HG03520 (cell line): ENCODE results near the gene GGTLC2.
"Not testable (repeated sequence)": the region's sequence is repeated elsewhere in the genome, so short reads cannot be mapped to it uniquely, and the experiment has no call there.

ENCODE experiments used
- ATAC-seq: cut with Tn5 transposase; IDR thresholded peaks from one replicate; pipeline ENCODE4 v1.9.1; 2021; ENCODE audit warnings: mild to moderate bottlenecking, moderate library complexity; ENCODE audit not compliant: unreplicated experiment

The GGTLC2 gene

GRCh38 chr22:22667966-22668880, 23.8 kb downstream of the GGTLC2 start:
- ATAC-seq = no peak

GRCh38 chr22:22669093-22669492, 24.7 kb downstream of the GGTLC2 start:
- ATAC-seq = no peak

DNA sequence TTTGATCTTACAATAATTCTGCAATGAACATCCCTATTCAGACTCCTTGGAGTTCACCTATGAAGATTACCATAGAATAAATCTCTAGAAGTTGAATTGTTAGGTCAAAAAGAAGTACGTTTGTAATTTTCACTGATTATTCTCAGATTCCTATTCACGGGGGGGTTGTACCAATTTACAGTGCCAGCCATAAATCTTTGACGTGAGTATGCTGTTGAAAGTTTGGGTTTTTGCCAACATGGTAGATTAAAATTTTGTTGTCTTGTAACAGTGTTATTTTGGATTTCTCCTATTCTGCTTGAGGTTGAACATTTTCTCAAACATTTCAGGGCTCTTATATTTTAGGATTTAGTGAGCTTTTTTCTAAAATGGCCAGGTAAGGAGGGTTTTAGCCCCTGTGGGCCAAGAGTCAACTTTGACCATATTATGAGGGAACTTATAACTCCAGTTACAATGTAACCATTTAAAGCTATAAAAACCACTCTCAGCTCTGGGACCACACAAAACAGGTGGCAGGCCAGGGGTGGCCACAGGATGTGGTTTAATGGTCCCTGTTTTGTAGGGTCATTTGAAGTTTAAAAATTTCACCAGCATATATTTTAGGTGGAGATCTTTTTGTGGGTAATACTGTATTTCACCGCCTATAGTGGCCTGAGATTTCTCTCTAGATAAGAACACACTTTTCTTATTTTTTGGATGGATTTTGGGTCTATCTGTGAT, 25.8 kb downstream of the GGTLC2 start:
- ATAC-seq = no peak

GRCh38 chr22:22671506-22671905, 27.1 kb downstream of the GGTLC2 start:
- no peak for ATAC-seq

DNA sequence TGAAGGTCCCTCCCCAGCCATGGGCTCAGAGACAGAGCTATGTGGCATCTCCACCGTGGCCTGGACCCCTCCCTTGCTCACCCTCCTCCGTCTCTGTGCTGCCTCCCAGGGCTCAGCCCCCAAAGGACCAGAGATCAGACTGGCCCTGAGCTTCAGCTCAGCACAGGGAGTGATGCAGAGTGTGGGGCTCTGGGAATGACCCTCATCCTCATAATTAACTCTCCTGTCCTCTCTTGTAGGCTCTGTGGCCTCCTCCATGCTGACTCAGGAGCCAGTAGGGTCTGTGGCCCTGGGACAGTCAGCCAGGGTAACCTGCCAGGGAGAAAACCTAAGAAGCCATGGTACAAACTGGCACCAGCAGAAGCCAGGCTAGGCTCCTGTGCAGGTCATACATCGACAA, 28.7 kb downstream of the GGTLC2 start:
- ATAC-seq = no peak

DNA sequence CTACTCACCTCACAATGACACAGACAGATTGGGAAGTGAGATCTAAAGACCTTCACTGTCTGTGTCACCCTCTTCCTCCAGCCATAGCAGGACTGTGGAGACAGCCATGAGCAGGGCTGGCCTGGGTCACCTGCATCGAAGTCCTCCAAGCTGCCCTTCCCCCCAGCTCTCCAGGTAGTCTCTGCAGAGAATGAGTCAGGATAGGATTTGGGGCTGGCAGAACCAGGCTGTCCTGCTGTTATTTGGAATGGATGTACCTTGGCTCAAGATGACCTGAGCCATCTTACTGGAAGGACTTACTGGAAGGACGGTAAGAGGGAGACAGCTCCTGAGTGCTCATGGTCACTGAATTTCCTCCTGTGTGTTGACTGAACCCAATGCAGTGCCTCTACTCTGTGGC, 29.2 kb downstream of the GGTLC2 start:
- no peak for ATAC-seq

GRCh38 chr22:22674467-22674866, 30.1 kb downstream of the GGTLC2 start:
- ATAC-seq = no peak

DNA sequence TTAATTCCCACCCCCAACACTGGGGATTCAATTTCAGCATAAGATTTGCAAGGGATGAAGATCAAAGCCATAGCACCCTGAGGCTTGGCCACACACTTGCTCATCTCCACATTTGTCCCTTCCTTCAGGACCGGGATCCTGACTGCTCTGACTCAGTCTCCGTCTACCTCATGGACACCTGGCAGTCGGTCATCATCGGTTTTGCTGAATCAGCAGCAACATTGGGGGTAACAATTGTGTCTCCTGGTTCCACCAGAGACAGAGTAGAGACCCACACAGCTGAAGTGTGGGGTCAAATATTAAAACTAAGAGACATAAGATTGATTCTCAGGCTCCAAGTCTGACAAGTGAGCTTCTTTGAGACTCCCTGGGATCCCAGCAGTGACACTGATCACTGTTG, 34.6 kb downstream of the GGTLC2 start:
- ATAC-seq = no peak

DNA sequence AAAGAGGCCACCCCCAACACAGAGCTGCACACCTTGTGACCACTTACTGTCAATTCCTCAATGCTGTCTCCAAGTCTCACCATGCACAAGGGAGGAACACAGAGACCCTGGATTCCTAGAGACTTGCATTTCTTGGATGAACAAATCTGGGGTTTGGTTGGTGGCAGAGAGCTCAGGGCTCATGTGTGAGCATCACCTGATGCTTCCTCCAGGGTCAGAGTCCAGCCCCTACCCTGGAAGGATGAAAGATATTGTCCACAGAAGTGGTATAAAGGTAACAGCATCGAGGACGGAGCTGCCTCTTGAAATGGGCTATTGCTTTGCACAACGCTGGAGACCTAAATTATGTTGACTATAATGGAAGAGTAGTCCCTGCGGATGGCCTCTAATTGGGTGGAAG, 36.0 kb downstream of the GGTLC2 start:
- ATAC-seq = no peak

DNA sequence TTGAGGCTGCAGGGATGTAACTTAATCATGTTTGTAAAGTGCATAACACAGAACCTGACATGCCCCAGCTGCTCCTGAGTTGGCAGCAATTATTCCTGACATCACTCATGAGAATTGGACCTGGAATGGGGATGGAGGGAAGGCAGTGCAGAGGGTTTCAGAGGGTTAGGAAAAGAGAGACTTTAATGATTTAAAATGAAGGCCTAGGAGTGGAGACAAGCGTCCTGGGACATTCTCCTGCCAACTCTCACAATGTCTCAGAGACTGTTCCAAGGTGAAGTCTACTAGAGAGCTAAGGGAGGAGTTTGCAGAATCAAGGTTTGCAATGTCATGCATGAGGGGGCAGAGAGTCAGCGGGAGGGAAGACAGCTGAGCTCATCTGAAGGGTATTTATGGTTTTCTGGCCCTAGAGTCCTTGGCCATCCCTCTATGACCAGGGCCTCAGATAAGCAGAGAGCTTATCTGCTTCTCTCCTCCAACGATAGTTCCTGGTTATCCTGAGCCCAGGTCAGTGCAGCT, 36.9 kb downstream of the GGTLC2 start:
- no peak for ATAC-seq

DNA sequence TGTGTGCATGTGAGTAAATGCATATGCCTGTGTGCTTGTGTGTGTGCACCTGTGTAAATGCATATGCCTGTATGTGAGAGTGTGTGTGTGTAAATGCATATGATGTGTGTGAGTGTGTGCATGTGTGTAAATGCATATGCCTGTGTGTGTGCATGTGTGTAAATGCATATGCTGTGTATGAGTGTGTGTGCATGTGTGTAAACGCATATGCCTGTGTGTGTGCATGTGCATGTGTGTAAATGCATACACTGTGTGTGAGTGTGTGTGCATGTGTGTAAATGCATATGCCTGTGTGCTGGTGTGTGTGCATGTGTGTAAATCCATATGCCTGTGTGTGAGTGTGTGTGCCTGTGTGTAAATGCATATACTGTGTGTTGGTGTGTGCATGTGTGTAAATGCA, 37.8 kb downstream of the GGTLC2 start:
- no peak for ATAC-seq

- no peak for ATAC-seq
Observed at GRCh38 chr22:22682807-22683667, 38.6 kb downstream of the GGTLC2 start.

DNA sequence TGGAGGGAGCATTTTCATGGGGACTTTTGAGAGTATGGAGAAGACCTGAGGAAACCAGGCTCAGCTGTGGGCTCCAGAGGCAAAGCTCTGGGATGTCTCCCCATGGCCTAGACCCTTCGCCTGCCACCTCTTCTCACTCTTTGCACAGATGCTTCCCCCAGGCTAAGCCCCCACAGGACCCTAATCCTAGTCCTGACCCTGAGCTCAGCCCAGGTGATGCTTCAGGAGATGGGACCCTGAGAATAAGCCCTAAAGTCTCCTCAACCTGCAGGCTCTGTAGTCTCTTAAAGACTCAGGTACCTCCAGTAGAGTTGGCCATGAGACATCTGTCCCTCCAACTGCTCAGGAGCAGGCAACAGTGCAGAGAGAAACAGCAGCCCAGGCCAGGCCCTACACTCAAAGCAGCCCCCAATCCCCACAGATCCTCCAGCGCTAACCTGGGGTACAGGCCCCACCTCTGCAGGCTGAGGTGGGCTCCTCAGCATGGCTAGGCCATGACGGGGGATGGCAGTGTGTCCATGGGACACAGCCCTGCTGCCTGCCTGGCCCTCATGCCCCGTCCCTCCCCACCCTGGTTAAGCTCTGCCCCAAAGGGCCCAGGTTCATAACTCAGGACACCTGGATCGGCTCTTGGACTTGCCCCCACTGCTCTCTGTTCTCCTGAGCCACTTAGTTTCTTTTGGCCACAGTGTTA, 39.4 kb downstream of the GGTLC2 start:
- no peak for ATAC-seq

DNA sequence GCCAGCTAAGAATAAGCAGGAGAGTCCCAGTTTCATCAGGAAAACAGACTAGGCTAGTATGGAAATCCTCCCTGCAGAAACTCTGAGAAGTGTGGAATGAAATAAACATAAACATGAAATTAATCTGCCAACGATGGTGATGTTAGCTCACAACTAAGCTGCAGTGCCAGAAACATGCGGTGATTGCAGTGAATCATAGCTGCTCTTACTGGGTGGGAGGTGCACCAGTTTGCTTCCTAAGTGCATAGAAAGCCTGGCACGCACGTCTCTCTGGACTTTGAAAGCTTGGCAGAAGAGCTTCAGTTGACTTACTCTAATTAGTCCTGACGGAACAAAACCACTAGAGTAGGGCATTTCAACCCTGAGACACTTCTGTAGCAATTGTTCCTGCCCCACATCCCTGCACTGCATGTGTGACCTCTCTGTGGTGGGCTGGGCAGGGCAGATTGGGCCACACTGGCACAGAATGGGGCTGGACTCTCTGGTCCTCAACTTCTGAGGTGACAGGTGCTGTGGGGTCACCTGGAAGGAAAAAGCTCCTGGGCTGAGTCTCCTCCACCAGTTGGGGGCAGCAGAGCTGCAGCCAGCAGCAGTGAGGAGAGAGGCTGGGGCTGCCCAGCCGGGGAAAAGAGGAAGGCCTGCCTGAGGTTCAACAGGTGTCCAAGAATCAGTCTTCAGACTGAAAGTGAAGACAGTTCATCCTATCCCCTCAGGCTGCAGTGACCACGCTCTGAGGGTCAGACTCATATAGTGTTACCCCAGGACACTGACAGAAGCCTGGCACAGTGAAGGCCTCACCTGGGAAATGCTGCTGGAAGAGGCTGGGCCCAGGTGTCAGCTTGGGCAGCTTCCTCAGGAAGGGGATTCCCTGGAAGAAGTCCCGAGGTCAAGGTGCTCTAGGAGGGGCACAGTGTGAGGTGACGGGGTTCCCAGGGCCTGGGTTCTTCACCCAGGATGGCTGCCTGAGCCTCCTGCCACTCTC, 40.5 kb downstream of the GGTLC2 start:
- no peak for ATAC-seq

DNA sequence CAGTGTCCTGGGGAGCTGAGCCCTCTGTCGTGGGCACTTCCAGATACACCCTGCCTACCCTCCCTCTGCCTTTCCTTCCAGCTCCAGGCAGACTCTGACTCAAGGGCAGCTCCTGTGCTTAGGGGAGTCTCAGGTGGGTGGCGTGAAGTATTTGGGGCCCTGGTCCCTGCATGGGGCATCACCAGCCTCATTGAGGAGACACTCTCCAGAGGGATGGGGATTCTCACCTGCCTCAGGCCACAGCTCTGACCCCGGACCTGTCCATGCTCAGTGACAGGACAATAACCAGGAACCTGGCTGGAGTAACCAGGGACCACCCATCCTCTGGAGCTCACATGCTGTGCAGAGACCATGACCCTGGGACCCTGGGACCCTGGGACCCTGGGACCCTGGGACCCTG, 41.2 kb downstream of the GGTLC2 start:
- no peak for ATAC-seq

DNA sequence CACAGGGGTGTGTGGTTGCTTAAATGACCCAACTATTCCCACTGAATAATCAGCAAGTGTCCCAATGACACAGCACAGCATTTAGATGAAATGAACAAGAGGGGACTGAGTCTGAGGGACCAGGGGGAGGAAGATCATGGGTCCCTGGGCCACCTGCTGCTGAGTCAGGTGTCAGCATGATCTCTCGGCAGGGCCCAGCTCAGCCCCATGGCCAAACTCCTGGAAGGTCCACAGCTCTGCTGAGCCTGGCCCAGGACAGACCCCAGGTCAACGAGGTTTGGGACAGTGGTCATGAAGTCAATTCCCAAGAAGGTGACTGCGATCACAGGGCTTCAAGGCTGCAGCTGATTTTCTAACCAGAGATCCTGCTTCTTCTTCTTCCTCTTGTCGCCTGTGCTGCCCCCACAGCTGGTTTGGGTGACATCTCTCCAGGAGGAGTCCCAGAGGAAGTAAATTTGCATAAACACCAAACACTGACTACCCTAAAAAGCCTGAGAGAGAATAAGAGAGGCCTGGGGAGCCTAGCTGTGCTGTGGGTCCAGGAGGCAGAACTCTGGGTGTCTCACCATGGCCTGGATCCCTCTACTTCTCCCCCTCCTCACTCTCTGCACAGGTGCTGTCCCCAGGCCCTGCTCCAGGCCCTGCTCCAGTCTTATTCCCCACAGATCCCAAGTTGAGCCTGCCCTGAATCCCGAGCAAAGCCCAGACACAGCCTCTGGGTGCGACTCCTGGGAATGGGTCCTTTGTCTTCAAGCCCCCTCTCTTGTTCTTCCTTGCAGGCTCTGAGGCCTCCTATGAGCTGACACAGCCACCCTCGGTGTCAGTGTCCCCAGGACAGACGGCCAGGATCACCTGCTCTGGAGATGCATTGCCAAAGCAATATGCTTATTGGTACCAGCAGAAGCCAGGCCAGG, 42.0 kb downstream of the GGTLC2 start:
- not testable (repeated sequence) for ATAC-seq

GRCh38 chr22:22687638-22688500, 43.5 kb downstream of the GGTLC2 start:
- no peak for ATAC-seq
